ENCODE results near the gene TRPM3. TPM values are rescaled to one million over a fixed set of nuclear protein-coding genes. Genes with fewer than 3 reads are reported as not detected.

Gene TRPM3
- total and polyA plus RNA-seq, 2 donors: 0.14 to 4.6 TPM

GRCh38 chr9:70616228-70616990 lies 505.0 kb downstream of the TRPM3 start:
- no peak for DNase-seq (ENCODE audit: low read depth in 6 of 9, low spot score in 9 of 9)
- WGBS: 96% methylated on average over 7 of the region's 7 CpGs
- Histone ChIP-seq H3K9me3 (ENCODE audit: control insufficient read depth in 2 of 2, insufficient read depth in 1 of 2, low read length in 1 of 2) (no peaks in the 10 kb centered on the region), H3K4me3 (ENCODE audit: low read length in 2 of 2) (no peak overlapping the region), H3K27me3 (ENCODE audit: control insufficient read depth in 2 of 2, insufficient read depth in 1 of 2, low read length in 1 of 2) (no peaks in the 10 kb centered on the region), H3K4me1 (ENCODE audit: control insufficient read depth in 2 of 2, insufficient read depth in 2 of 2, low read length in 2 of 2) (no peaks in the 10 kb centered on the region), H3K36me3 (ENCODE audit: control insufficient read depth in 2 of 2, insufficient read depth in 2 of 2, low read length in 1 of 2) (no peaks in the 10 kb centered on the region), H3K27ac (ENCODE audit: low read depth in 1 of 2, low read length in 1 of 2) (no peak overlapping the region)

GRCh38 chr9:70615464-70616138 lies 505.8 kb downstream of the TRPM3 start:
- Histone ChIP-seq H3K27ac (ENCODE audit: low read depth in 1 of 2, low read length in 1 of 2) (no peak overlapping the region), H3K27me3 (ENCODE audit: control insufficient read depth in 2 of 2, insufficient read depth in 1 of 2, low read length in 1 of 2) (no peaks in the 10 kb centered on the region), H3K4me1 (ENCODE audit: control insufficient read depth in 2 of 2, insufficient read depth in 2 of 2, low read length in 2 of 2) (no peaks in the 10 kb centered on the region), H3K36me3 (ENCODE audit: control insufficient read depth in 2 of 2, insufficient read depth in 2 of 2, low read length in 1 of 2) (no peaks in the 10 kb centered on the region), H3K9me3 (ENCODE audit: control insufficient read depth in 2 of 2, insufficient read depth in 1 of 2, low read length in 1 of 2) (no peaks in the 10 kb centered on the region), H3K4me3 (ENCODE audit: low read length in 2 of 2) (no peak overlapping the region)
- 92% methylated on average over 4 of the region's 4 CpGs for WGBS
- DNase-seq (ENCODE audit: low read depth in 6 of 9, low spot score in 9 of 9): no peak

GRCh38 chr9:70614786-70615463 lies 506.5 kb downstream of the TRPM3 start:
- no peak for DNase-seq (ENCODE audit: low read depth in 6 of 9, low spot score in 9 of 9)
- Histone ChIP-seq H3K36me3 (ENCODE audit: control insufficient read depth in 2 of 2, insufficient read depth in 2 of 2, low read length in 1 of 2) (no peaks in the 10 kb centered on the region), H3K9me3 (ENCODE audit: control insufficient read depth in 2 of 2, insufficient read depth in 1 of 2, low read length in 1 of 2) (no peaks in the 10 kb centered on the region), H3K4me3 (ENCODE audit: low read length in 2 of 2) (no peak overlapping the region), H3K27me3 (ENCODE audit: control insufficient read depth in 2 of 2, insufficient read depth in 1 of 2, low read length in 1 of 2) (no peaks in the 10 kb centered on the region), H3K4me1 (ENCODE audit: control insufficient read depth in 2 of 2, insufficient read depth in 2 of 2, low read length in 2 of 2) (no peaks in the 10 kb centered on the region), H3K27ac (ENCODE audit: low read depth in 1 of 2, low read length in 1 of 2) (no peak overlapping the region)
- 95% methylated on average over 4 of the region's 4 CpGs for WGBS

- 92% methylated on average over 4 of the region's 4 CpGs for WGBS
- no peaks in the 10 kb centered on the region for H3K4me1 ChIP-seq (ENCODE audit: control insufficient read depth in 2 of 2, insufficient read depth in 2 of 2, low read length in 2 of 2)
- H3K4me3 ChIP-seq (ENCODE audit: low read length in 2 of 2): no peak overlapping the region
- no peaks in the 10 kb centered on the region for H3K9me3 ChIP-seq (ENCODE audit: control insufficient read depth in 2 of 2, insufficient read depth in 1 of 2, low read length in 1 of 2)
- no peak for DNase-seq (ENCODE audit: low read depth in 6 of 9, low spot score in 9 of 9)
- no peaks in the 10 kb centered on the region for H3K27me3 ChIP-seq (ENCODE audit: control insufficient read depth in 2 of 2, insufficient read depth in 1 of 2, low read length in 1 of 2)
- H3K36me3 ChIP-seq (ENCODE audit: control insufficient read depth in 2 of 2, insufficient read depth in 2 of 2, low read length in 1 of 2): no peaks in the 10 kb centered on the region
- H3K27ac ChIP-seq (ENCODE audit: low read depth in 1 of 2, low read length in 1 of 2): no peak overlapping the region
These were observed 508.2 kb downstream of the TRPM3 start for GRCh38 chr9:70613024-70613768.

- Histone ChIP-seq H3K4me1 (ENCODE audit: control insufficient read depth in 2 of 2, insufficient read depth in 2 of 2, low read length in 2 of 2) (no peaks in the 10 kb centered on the region), H3K36me3 (ENCODE audit: control insufficient read depth in 2 of 2, insufficient read depth in 2 of 2, low read length in 1 of 2) (no peaks in the 10 kb centered on the region), H3K4me3 (ENCODE audit: low read length in 2 of 2) (no peak overlapping the region), H3K27me3 (ENCODE audit: control insufficient read depth in 2 of 2, insufficient read depth in 1 of 2, low read length in 1 of 2) (no peaks in the 10 kb centered on the region), H3K27ac (ENCODE audit: low read depth in 1 of 2, low read length in 1 of 2) (no peak overlapping the region), H3K9me3 (ENCODE audit: control insufficient read depth in 2 of 2, insufficient read depth in 1 of 2, low read length in 1 of 2) (no peaks in the 10 kb centered on the region)
- no peak for DNase-seq (ENCODE audit: low read depth in 6 of 9, low spot score in 9 of 9)
- 92% methylated on average over 5 of the region's 5 CpGs for WGBS
These were observed 511.2 kb downstream of the TRPM3 start for GRCh38 chr9:70610287-70610644.

- Histone ChIP-seq H3K27me3 (ENCODE audit: control insufficient read depth in 2 of 2, insufficient read depth in 1 of 2, low read length in 1 of 2) (no peaks in the 10 kb centered on the region), H3K27ac (ENCODE audit: low read depth in 1 of 2, low read length in 1 of 2) (no peak overlapping the region), H3K4me1 (ENCODE audit: control insufficient read depth in 2 of 2, insufficient read depth in 2 of 2, low read length in 2 of 2) (no peaks in the 10 kb centered on the region), H3K9me3 (ENCODE audit: control insufficient read depth in 2 of 2, insufficient read depth in 1 of 2, low read length in 1 of 2) (no peaks in the 10 kb centered on the region), H3K4me3 (ENCODE audit: low read length in 2 of 2) (no peak overlapping the region), H3K36me3 (ENCODE audit: control insufficient read depth in 2 of 2, insufficient read depth in 2 of 2, low read length in 1 of 2) (no peaks in the 10 kb centered on the region)
- WGBS: 75% methylated on average over 6 of the region's 6 CpGs
- DNase-seq (ENCODE audit: low read depth in 6 of 9, low spot score in 9 of 9): no peak
These were observed 511.7 kb downstream of the TRPM3 start for GRCh38 chr9:70609542-70610286.

- no peaks in the 10 kb centered on the region for H3K36me3 ChIP-seq (ENCODE audit: control insufficient read depth in 2 of 2, insufficient read depth in 2 of 2, low read length in 1 of 2)
- no peaks in the 10 kb centered on the region for H3K4me1 ChIP-seq (ENCODE audit: control insufficient read depth in 2 of 2, insufficient read depth in 2 of 2, low read length in 2 of 2)
- no peaks in the 10 kb centered on the region for H3K9me3 ChIP-seq (ENCODE audit: control insufficient read depth in 2 of 2, insufficient read depth in 1 of 2, low read length in 1 of 2)
- 94% methylated on average over 2 of the region's 2 CpGs for WGBS
- no peak overlapping the region for H3K27ac ChIP-seq (ENCODE audit: low read depth in 1 of 2, low read length in 1 of 2)
- DNase-seq (ENCODE audit: low read depth in 6 of 9, low spot score in 9 of 9): no peak
- H3K4me3 ChIP-seq (ENCODE audit: low read length in 2 of 2): no peak overlapping the region
- H3K27me3 ChIP-seq (ENCODE audit: control insufficient read depth in 2 of 2, insufficient read depth in 1 of 2, low read length in 1 of 2): no peaks in the 10 kb centered on the region
These were observed 512.4 kb downstream of the TRPM3 start for GRCh38 chr9:70609011-70609410.

- no peaks in the 10 kb centered on the region for H3K36me3 ChIP-seq (ENCODE audit: control insufficient read depth in 2 of 2, insufficient read depth in 2 of 2, low read length in 1 of 2)
- DNase-seq (ENCODE audit: low read depth in 6 of 9, low spot score in 9 of 9): no peak
- no peaks in the 10 kb centered on the region for H3K9me3 ChIP-seq (ENCODE audit: control insufficient read depth in 2 of 2, insufficient read depth in 1 of 2, low read length in 1 of 2)
- 34% methylated on average over 9 of the region's 9 CpGs for WGBS
- H3K4me1 ChIP-seq (ENCODE audit: control insufficient read depth in 2 of 2, insufficient read depth in 2 of 2, low read length in 2 of 2): no peaks in the 10 kb centered on the region
- H3K27me3 ChIP-seq (ENCODE audit: control insufficient read depth in 2 of 2, insufficient read depth in 1 of 2, low read length in 1 of 2): no peaks in the 10 kb centered on the region
- H3K4me3 ChIP-seq (ENCODE audit: low read length in 2 of 2): no peak overlapping the region
- no peak overlapping the region for H3K27ac ChIP-seq (ENCODE audit: low read depth in 1 of 2, low read length in 1 of 2)
These were observed 513.5 kb downstream of the TRPM3 start for GRCh38 chr9:70607926-70608325.
